Measurements from ENCODE around the gene PPFIA3.

PPFIA3 gene

GRCh38 chr19:49182848-49183375 is 63.6 kb downstream of the PPFIA3 start:
- TF ChIP-seq CTCF (IDR thresholded peaks at IDR 0.05; ENCODE audit: extremely low read depth, insufficient read depth, missing control alignments): no peak
- DNase-seq (ENCODE audit: low spot score): no peak
- in situ Hi-C loops (cut with MboI; ENCODE audit: low pct_unique_long_range_greater_than_20kb, low sequenced_read_pairs, unreplicated experiment): no loop called here

- in situ Hi-C loops (cut with MboI; ENCODE audit: low pct_unique_long_range_greater_than_20kb, low sequenced_read_pairs, unreplicated experiment): no loop called here
- no peak for TF ChIP-seq CTCF (IDR thresholded peaks at IDR 0.05; ENCODE audit: extremely low read depth, insufficient read depth, missing control alignments)
These were observed 66.8 kb downstream of the PPFIA3 start for GRCh38 chr19:49186108-49186507.

GRCh38 chr19:49188626-49189200 is 69.4 kb downstream of the PPFIA3 start:
- DNase-seq (ENCODE audit: low spot score): no peak
- TF ChIP-seq CTCF (IDR thresholded peaks at IDR 0.05; ENCODE audit: extremely low read depth, insufficient read depth, missing control alignments): no peak
- in situ Hi-C loops (cut with MboI; ENCODE audit: low pct_unique_long_range_greater_than_20kb, low sequenced_read_pairs, unreplicated experiment): no loop called here

More at GRCh38 chr19:49186108-49186507, 66.8 kb downstream of the PPFIA3 start:
- DNase-seq (ENCODE audit: low spot score): no peak

- in situ Hi-C loops (cut with MboI; ENCODE audit: low pct_unique_long_range_greater_than_20kb, low sequenced_read_pairs, unreplicated experiment): no loop called here
- no peak for TF ChIP-seq CTCF (IDR thresholded peaks at IDR 0.05; ENCODE audit: extremely low read depth, insufficient read depth, missing control alignments)
- no peak for DNase-seq (ENCODE audit: low spot score)
These were observed 69.9 kb downstream of the PPFIA3 start for GRCh38 chr19:49189259-49189658.

- in situ Hi-C loops (cut with MboI; ENCODE audit: low pct_unique_long_range_greater_than_20kb, low sequenced_read_pairs, unreplicated experiment): no loop called here
- no peak for TF ChIP-seq CTCF (IDR thresholded peaks at IDR 0.05; ENCODE audit: extremely low read depth, insufficient read depth, missing control alignments)
- DNase-seq (ENCODE audit: low spot score): no peak
These were observed 71.4 kb downstream of the PPFIA3 start for GRCh38 chr19:49190781-49191180.

GRCh38 chr19:49193822-49194394 is 74.6 kb downstream of the PPFIA3 start:
- in situ Hi-C loops (cut with MboI; ENCODE audit: low pct_unique_long_range_greater_than_20kb, low sequenced_read_pairs, unreplicated experiment): no loop called here
- TF ChIP-seq CTCF (IDR thresholded peaks at IDR 0.05; ENCODE audit: extremely low read depth, insufficient read depth, missing control alignments): no peak
- DNase-seq (ENCODE audit: low spot score): no peak

Data from GM13977 (cell line).